ENCODE results near the gene SASH1. TPM values are rescaled to one million over a fixed set of nuclear protein-coding genes. Genes with fewer than 3 reads are reported as not detected.

Gene SASH1
- total RNA-seq, 6 experiments from 2014 or later: 66.0 to 91.4 (median 88.4) TPM

DNA sequence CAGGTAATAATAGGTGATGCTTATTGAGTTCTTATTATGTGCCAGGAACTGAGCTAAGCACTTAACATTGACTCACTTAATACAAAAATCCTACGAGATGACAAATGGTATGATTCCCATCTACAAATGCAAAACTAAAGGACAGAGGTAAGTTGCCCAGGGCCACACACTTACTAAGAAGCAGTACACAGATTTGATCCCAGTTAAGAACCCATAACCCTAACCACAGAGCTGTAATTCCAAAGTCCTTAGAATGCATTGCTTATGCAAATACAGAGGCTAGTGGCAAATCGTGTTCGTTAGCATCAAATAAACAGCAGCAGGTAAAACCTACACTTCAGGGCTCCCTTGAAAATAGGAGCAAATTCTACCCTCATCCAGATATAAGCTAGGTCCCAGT lies 104.0 kb downstream of the SASH1 start:
- Mint-ChIP-seq H3K4me3 (peak overlapping the region; percentile 28; the same call in 1 of the 2 replicates), H3K9me3 (no peaks in the 10 kb centered on the region), H3K27me3 (ENCODE audit: insufficient read depth) (no peaks in the 10 kb centered on the region), H3K4me1 (ENCODE audit: low read depth) (peaks cover 71% of the 10 kb centered on the region), H3K27ac (peak overlapping the region; percentile 60), H3K36me3 (ENCODE audit: low read depth) (peaks cover 64% of the 10 kb centered on the region)
- DNase-seq: peak; percentile 9
- TF ChIP-seq, protein P1, sequence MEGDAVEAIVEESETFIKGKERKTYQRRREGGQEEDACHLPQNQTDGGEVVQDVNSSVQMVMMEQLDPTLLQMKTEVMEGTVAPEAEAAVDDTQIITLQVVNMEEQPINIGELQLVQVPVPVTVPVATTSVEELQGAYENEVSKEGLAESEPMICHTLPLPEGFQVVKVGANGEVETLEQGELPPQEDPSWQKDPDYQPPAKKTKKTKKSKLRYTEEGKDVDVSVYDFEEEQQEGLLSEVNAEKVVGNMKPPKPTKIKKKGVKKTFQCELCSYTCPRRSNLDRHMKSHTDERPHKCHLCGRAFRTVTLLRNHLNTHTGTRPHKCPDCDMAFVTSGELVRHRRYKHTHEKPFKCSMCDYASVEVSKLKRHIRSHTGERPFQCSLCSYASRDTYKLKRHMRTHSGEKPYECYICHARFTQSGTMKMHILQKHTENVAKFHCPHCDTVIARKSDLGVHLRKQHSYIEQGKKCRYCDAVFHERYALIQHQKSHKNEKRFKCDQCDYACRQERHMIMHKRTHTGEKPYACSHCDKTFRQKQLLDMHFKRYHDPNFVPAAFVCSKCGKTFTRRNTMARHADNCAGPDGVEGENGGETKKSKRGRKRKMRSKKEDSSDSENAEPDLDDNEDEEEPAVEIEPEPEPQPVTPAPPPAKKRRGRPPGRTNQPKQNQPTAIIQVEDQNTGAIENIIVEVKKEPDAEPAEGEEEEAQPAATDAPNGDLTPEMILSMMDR (IDR thresholded peaks at IDR 0.05): no peak

DNA sequence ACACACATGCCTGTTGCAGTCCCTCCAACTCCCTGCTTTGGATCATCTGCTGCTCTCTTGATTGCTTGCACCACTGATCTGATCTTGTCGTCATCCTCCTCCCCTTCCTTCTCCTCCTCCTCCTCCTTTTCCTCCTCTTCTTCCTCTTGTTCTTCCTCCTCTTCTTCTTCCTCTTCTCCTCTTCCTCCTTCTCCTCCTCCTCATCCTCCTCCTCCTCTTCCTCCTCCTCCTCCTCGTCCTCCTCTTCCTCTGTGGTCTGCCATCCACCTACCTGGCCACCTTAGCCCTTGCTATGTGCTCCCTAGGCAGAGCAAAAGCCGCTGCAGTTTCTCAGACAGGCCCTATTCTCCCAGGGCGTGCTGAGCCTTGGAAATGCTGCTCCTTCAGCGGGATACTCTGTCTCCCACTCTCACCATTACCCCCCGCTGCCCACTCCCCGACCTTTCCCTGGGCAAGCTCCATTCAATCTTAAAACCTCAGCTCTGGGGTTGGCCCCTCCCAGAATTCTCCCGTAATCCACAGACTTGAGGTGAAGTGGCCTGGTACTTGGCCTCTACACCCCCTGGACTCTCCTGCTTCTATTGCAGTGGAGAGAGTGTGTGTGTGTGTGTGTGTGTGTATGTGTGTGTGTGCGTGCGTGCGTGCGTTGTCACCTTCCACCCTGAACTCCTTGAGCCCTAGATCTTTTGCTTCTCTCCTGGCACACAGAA lies 105.0 kb downstream of the SASH1 start:
- DNase-seq: no peak
- H3K36me3 Mint-ChIP-seq (ENCODE audit: low read depth): peaks cover 66% of the 10 kb centered on the region
- no peaks in the 10 kb centered on the region; the same call in 1 of the 2 replicates for H3K27me3 Mint-ChIP-seq (ENCODE audit: insufficient read depth)
- TF ChIP-seq, protein P1 (IDR thresholded peaks at IDR 0.05): no peak
- H3K27ac Mint-ChIP-seq: peak overlapping the region; percentile 48; the same call in 1 of the 2 replicates
- H3K4me3 Mint-ChIP-seq: no peak overlapping the region
- peaks cover 61% of the 10 kb centered on the region for H3K4me1 Mint-ChIP-seq (ENCODE audit: low read depth)
- H3K9me3 Mint-ChIP-seq: no peaks in the 10 kb centered on the region

DNA sequence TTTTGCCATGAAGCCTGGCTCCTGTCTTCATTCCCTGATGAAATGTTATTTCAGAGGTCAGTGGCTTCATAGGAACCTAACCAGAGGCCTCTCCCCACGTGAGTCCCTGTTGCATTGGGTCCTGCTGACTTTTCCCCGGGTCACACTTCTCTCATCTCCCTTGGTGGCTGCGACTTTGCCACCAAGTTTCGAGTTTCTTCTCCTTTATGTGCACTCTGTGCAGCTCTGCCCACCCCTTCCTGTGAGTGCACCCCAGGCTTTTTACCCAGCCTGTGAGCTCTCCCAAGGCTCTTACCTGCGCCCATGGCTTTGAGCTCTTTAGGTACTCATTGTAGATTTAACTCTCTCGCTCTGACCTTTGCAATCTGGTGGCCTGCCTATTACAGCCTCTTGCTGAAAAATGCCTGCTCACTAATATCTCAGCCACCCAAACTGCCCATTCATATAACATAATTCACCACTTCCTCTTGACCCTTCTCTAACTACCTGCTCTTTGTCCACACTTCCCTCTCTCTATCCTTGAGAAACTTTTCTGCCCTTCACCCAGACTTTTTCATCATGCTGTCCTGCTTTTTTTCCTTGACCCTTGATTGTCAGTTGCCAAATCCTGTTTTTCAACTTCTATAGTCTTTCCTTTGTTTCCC lies 105.9 kb downstream of the SASH1 start:
- Mint-ChIP-seq H3K4me3 (no peak overlapping the region), H3K36me3 (ENCODE audit: low read depth) (peaks cover 66% of the 10 kb centered on the region), H3K9me3 (no peaks in the 10 kb centered on the region), H3K4me1 (ENCODE audit: low read depth) (peaks cover 61% of the 10 kb centered on the region), H3K27me3 (ENCODE audit: insufficient read depth) (no peaks in the 10 kb centered on the region; the same call in 1 of the 2 replicates), H3K27ac (peak overlapping the region; percentile 32; the same call in 1 of the 2 replicates)
- TF ChIP-seq, protein P1 (IDR thresholded peaks at IDR 0.05): no peak
- DNase-seq: no peak

DNA sequence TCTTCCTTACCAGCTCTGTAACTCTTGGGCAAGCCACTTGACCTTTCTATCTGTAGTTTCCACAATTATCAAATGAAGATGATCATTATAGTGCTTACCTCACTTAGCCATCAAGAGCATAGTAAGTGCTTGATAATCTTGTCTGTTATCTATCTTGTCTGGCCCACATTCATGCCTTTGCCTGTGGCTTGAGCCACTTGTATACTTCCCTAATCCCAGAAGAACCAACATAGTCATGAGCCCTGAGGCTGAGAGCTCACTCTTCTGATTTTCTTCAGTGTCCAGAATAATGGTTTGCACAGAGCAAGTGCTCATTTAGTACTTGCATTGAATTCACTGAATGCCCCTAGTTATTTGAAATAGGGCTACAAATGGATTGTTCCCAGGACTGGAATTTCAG lies 108.2 kb downstream of the SASH1 start:
- H3K27me3 Mint-ChIP-seq (ENCODE audit: insufficient read depth): peaks cover 8% of the 10 kb centered on the region
- peaks cover 61% of the 10 kb centered on the region for H3K4me1 Mint-ChIP-seq (ENCODE audit: low read depth)
- no peak overlapping the region for H3K4me3 Mint-ChIP-seq
- DNase-seq: no peak
- H3K9me3 Mint-ChIP-seq: no peaks in the 10 kb centered on the region
- H3K27ac Mint-ChIP-seq: no peak overlapping the region
- H3K36me3 Mint-ChIP-seq (ENCODE audit: low read depth): peaks cover 64% of the 10 kb centered on the region
- TF ChIP-seq, protein P1 (IDR thresholded peaks at IDR 0.05): no peak

DNA sequence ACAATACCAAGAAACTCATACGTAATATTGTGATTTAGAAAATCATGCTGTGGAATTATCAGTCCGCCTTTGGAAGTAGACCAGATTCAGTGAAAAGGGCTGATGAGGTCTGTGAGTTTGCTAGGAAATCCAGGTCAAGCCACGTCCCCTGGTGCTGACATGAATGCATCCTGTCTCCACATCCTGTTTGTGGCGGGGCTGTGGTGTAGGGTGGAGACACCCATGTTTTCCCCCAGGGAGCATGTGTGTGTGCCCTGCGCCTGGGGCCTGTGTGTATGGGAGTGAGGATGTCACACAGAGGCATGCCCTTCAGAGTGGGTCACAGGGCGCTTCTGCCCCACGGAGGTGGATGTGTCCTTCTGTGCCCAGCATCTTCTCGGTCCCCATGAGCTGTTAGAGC lies 109.1 kb downstream of the SASH1 start:
- H3K36me3 Mint-ChIP-seq (ENCODE audit: low read depth): peaks cover 59% of the 10 kb centered on the region
- peaks cover 8% of the 10 kb centered on the region for H3K27me3 Mint-ChIP-seq (ENCODE audit: insufficient read depth)
- TF ChIP-seq, protein P1 (IDR thresholded peaks at IDR 0.05): no peak
- no peak overlapping the region for H3K4me3 Mint-ChIP-seq
- H3K4me1 Mint-ChIP-seq (ENCODE audit: low read depth): peaks cover 52% of the 10 kb centered on the region
- no peak overlapping the region for H3K27ac Mint-ChIP-seq
- H3K9me3 Mint-ChIP-seq: no peaks in the 10 kb centered on the region
- DNase-seq: no peak
